GM10248 (cell line): ENCODE results near the gene B3GNT9.

Experiments
- CTCF ChIA-PET: fragments of 300-600 bp; sonication (Branson Sonifier 250); formaldehyde crosslinking; extraction: SDS; loops from one replicate; lab custom pipeline; 2021; ENCODE audit warnings: antibody characterized with exemption; lab: Yijun Ruan, JAX
- POLR2A ChIA-PET: fragments of 350-650 bp; sonication (Branson Sonifier 250); formaldehyde crosslinking; extraction: SDS; loops from one replicate; lab custom pipeline; 2020; ENCODE audit warnings: antibody characterized with exemption; lab: Yijun Ruan, JAX
- DNase-seq: peaks from one replicate; pipeline ENCODE4 v3.0.0; 2012; ENCODE audit errors: extremely low spot score
- CTCF ChIP-seq: IDR thresholded peaks from 2 replicates; pipeline ENCODE4 v1.5.1; 2012; ENCODE audit warnings: mild to moderate bottlenecking, low read depth; ENCODE audit errors: extremely low read depth, missing control alignments, control extremely low read depth

Gene B3GNT9

DNA sequence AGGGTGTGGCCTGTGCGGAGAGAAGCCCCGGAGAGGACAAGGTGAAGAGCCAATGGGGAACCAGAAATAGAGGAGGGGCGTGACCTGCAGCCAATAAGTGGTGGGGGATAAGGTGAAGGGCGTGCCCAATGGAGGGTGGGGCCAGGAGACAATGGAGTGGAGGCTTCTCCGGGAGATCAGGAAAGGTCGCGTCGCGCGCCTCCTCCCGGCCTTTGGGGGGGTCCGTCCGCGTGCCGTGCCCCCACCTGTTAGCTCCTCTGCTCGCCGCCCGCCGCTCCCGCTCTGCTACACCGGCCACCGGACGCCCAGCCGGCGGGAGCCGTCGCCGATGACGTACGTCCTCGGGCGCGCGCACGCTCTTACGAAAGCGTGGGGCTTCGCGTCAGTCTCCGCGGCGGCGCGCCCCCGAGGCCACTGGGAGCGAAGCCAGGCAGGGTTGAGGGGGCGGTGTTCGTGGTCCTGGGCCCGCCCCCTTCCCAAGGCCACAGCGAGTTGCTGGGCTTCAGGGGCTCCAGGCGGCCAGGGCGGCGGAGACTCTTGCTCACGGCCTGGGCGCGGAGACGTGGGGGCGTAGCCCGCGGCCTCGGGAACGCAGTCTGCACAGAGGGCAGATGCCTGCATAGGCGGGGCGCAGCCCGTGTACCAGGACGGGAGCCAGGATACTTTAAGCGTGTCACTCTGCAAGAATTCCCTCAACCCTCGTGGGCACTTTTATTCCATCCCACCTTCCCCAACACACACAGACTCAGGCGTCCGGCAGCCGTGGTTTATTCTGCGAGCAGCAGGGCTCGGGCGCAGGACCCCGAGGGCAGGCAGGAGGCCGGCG, 33.0 kb upstream of the B3GNT9 start, which contains the start of gene MATCAP1:
Gene MATCAP1, minus strand, starts transcription at position 337 of the 826 bp plus-strand sequence. CDS start 3,353 bp downstream, outside the sequence.
- DNase-seq, result peak; percentile 99
- ChIA-PET CTCF (interaction anchor here (1.2 to 4.3 kb wide), 19 partner anchors 9 to 303 kb away, joined by 3 to 45 read pairs (median 7); partner anchors contain the start of genes B3GNT9, FHOD1, NOL3 and PDP2), POLR2A (no interaction called here)
- TF ChIP-seq CTCF, result no peak

GRCh38 chr16:67183284-67183626, 32.5 kb upstream of the B3GNT9 start:
- DNase-seq, result no peak
- ChIA-PET POLR2A (no interaction called here), CTCF (interaction anchor here (1.5 to 3.5 kb wide), 6 partner anchors 9 to 229 kb away, joined by 6 to 19 read pairs (median 8); partner anchors contain the start of genes B3GNT9 and NOL3)
- TF ChIP-seq CTCF, result no peak

DNA sequence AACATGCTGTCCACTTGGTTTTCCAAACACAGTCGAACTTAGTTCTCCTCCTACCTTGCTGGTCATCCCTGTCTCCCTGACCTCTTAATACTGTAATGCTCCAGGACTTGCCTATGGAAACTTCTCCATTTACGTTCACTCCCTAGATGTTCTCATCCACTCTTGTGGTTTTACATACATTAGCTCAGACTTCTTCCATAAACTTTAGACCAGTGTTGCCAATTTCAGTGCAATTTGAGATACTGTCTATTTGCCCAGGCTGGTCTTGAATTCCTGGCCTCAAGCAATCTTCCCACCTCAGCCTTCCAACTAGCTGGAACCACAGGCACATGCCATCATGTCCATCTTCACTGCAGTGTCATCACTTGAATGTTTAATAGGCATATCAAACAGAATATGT, 31.5 kb upstream of the B3GNT9 start:
- POLR2A ChIA-PET, result interaction anchor here (0.7 kb wide), 1 partner anchor 347 kb away, joined by 7 read pairs; no protein-coding TSS in a partner anchor
- CTCF ChIA-PET, result interaction anchor here (1.1 to 3.5 kb wide), 7 partner anchors 8 to 228 kb away, joined by 4 to 19 read pairs (median 6); partner anchors contain the start of genes FBXL8, NOL3 and TRADD
- no peak for DNase-seq
- no peak for TF ChIP-seq CTCF

GRCh38 chr16:67181346-67181745, 30.5 kb upstream of the B3GNT9 start:
- ChIA-PET CTCF (interaction anchor here (1.3 to 3.5 kb wide), 4 partner anchors 11 to 164 kb away, joined by 3 to 19 read pairs (median 8); partner anchors contain the start of genes FBXL8, NOL3 and TRADD), POLR2A (interaction anchor here (0.7 kb wide), 1 partner anchor 346 kb away, joined by 7 read pairs; no protein-coding TSS in a partner anchor)
- TF ChIP-seq CTCF, result no peak
- no peak for DNase-seq

DNA sequence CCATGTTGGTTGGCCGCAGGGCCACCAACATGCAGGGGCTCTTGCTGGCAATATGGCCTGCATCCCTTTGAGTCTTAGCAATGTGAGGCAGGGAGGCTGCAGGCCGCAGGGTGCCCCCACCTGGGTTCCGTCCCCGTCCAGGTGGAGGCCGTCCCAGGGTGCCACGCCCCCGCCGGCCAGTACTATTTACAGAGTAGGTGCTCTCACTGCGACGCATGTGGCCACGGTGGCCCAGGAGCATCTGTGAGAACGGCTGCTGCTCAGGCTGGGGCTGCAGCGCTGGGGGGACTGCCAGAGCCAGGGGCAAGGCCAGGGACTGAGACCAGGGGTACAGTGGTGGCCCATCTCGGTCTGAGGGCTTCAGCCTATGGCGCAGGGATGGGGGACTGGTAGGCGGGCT, 29.4 kb upstream of the B3GNT9 start:
- ChIA-PET POLR2A (no interaction called here), CTCF (interaction anchor here (1.0 to 3.5 kb wide), 4 partner anchors 13 to 162 kb away, joined by 3 to 10 read pairs (median 5); no protein-coding TSS in a partner anchor)
- DNase-seq, result no peak
- TF ChIP-seq CTCF, result no peak

GRCh38 chr16:67179421-67180080, 28.8 kb upstream of the B3GNT9 start:
- ChIA-PET CTCF (interaction anchor here (1.0 to 1.1 kb wide), 2 partner anchors 13 to 24 kb away, joined by 3 to 7 read pairs; no protein-coding TSS in a partner anchor), POLR2A (no interaction called here)
- peak; percentile 39 for TF ChIP-seq CTCF
- no peak for DNase-seq
